ENCODE measurements around the gene PRG2.

GRCh38 chr11:57354699-57355098 lies 35.8 kb downstream of the PRG2 start:
- TF ChIP-seq CTCF (conservative IDR thresholded peaks at IDR 0.05 in 1 of 2, IDR thresholded peaks at IDR 0.05 in 1 of 2; ENCODE audit: extremely low read depth in 1 of 2, insufficient read depth in 1 of 2, low read depth in 1 of 2, low read length in 2 of 2) (no peak), EZH2 (IDR thresholded peaks at IDR 0.05; ENCODE audit: borderline replicate concordance, low read length) (no peak)

Measured in mammary epithelial cell (primary cell).